HG03159 (cell line): ENCODE data around the gene HACL1.
"Not testable (repeated sequence)": the region's sequence is repeated elsewhere in the genome, so short reads cannot be mapped to it uniquely, and the experiment has no call there.

ENCODE experiments used
- ATAC-seq: cut with Tn5 transposase; IDR thresholded peaks from one replicate; pipeline ENCODE4 v1.9.1; 2021; ENCODE audit warnings: mild to moderate bottlenecking, moderate library complexity; ENCODE audit not compliant: unreplicated experiment

Gene HACL1

DNA sequence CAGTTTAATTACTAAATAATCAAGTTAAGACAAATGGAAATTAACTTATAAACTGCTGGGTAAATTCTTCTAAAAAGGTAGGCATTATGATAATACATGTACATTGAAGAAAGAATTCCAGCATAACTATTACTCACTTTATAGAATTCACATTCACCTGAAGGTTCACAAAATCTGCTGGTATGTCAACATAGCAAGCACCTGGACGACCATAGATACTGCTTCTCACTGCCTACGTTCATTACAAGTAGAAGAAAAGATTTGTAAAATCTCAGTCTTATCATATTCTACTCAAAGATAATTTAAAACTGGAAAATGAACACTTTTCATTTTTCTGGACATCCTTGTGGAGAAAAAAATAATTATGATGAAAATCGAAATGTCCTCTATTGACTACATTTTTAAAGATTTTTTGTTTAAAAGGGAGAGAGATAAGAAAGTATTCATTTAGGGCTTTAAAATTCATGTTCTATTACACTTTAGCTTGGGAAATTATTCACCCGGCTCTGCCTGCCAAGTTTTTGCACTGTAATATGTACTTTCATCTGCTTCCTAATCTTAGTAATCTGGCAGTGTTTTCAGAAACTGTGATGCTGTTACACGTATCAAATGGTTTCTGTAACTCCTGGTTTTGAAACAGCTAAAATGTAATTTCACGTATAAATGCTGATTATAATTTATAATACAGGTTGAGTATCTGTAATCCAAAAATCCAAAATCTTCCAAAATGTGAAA is 16.1 kb downstream of the HACL1 start:
- ATAC-seq, result no peak

- no peak for ATAC-seq
These were observed 19.6 kb downstream of the HACL1 start for GRCh38 chr3:15581471-15582394.

DNA sequence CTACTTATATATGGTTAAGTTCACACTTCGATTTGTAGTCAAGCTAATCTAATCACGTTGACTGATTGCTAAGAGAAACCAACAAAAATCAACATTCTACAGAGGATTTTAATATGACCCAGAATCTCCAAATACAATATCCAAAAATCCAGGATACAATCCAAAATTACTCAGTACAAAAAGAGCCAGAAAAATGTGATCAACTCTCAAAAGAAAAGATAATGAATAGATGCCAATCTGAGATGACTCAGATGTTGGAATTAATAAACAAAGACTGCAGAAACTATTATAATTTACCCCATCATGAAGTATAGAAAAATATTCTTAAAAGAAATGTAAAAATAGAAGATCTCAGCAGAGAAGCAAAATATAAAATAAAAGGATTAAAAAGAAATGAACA is 22.3 kb downstream of the HACL1 start:
- ATAC-seq, result no peak

DNA sequence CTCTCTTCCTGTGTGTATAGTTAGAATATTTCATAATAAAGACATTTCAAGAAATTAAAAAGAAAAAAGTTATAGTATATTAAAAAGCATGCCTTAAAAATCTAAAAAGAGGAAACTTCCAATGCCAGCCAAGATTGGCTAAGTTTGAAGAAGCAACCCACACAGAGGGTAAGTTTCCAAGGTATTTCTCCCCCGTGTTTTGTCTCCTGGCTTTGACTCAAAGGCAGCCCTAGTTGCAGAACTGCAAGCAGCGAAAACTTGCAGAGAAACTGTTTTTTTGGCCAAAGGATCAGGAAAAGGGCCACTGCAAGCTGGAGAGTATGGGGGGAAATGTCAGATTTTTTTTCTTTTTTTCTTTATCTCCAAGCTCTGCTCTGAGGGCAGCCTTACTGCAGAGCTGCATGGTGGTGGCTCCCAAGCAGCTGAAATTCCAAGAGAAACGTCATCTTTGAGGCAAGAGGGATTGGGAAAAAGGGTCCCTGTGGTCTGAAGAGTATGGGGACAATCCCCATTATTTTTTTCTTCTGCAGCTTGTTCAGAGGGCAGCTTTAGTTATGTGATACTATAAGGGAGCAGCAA is 23.0 kb downstream of the HACL1 start:
- no peak for ATAC-seq

DNA sequence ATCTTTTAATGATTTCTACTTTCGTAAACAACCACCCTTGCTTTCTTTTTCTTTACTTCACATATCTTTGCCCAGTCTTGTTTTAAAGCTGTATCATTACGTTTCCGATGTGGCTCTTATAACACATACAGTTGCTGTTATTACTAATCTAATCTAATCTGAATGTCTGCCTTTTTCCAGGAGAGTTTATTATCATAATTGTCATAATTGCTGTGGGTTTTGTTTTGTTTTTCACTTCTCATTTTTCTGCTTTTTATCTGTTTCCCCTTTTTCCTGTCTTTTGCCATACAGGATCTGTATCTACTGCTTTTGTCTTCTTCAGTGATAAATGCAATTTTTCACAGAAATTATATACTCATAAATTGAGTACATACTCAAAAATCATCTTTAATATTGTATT is 24.9 kb downstream of the HACL1 start:
- ATAC-seq, result no peak

- no peak for ATAC-seq
These were observed 25.9 kb downstream of the HACL1 start for GRCh38 chr3:15575446-15575845.

- ATAC-seq, result no peak
These were observed 29.2 kb downstream of the HACL1 start for GRCh38 chr3:15572138-15572537.

DNA sequence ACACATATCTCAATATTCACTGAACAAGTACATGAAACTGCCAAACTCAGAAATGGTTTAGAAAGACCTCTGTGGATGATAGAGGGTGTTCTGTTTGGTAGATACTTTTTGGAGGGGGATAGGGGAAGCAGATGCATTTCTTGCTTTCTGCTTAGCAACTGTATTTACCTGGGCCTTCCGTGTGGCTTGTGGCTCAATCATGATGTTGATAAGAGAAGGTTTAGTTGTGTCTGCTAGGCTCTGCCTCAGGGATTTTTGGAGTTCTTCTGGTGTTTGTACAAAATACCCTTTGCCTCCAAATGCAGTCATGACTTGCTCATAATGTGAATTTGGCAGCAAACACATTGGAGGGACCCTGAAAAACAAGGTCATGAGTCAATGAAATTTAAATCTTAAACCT is 38.2 kb downstream of the HACL1 start:
- no peak for ATAC-seq

- ATAC-seq, result no peak
These were observed 38.8 kb downstream of the HACL1 start for GRCh38 chr3:15562560-15562959.

DNA sequence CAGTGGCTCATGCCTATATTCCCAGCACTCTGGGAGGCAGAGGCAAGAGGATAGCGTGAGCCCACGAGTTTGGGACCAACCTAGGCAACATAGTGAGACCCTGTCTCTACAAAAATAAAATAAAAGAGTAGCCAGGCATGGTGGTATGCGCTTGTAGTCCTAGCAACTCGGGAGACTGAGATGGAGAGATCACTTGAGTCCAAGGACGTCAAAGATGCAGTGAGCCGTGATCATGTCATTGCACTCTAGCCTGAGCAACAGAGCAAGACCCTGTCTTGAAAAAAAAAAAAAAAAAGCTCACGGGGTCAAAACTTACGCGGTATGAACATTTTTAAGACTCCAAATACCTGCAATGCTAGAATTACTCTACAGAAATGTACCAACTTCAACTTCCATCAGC is 42.8 kb downstream of the HACL1 start:
- no peak for ATAC-seq

- ATAC-seq, result peak; percentile 63
These were observed 43.8 kb downstream of the HACL1 start for GRCh38 chr3:15557511-15557946.

GRCh38 chr3:15556512-15556911 is 44.9 kb downstream of the HACL1 start:
- ATAC-seq, result peak; percentile 89

- no peak for ATAC-seq
These were observed 47.6 kb downstream of the HACL1 start for GRCh38 chr3:15553749-15554148.

DNA sequence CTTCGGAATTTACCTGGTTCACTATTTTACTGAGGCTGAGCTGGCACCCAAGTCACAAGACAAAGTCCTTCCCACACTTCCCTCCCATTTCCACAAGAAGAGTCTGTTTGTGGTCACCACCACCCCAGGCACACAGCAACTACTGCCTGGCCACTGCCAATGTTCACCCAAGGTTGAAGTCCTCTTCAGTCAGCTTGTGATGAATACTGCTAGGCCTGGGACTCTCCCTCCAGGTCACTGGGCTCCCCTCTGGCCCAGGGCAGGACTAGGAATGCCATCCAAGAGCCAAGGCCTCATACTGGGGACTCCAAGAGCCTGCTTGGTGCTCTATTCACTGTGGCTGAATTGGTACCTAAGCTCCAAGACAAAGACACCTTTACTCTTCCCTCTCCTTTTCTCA is 49.5 kb downstream of the HACL1 start:
- no peak for ATAC-seq

DNA sequence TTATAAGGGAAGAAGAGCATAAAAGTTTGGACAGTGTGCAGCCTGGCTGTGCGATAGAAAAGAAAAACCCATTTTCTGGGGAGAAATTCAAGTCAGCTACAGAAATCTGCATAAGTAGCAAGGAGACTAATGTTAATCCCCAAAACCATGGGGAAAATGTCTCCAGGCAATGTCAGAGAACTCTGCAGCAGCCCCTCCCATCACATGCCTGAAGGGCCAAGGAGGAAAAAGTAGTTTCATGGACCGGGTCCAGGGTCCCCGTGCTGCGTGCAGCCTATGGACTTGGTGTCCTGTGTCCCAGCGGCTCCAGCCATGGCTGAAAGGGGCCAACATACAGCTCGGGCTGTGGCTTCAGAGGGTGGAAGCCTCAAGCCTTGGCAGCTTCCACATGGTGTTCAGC is 51.5 kb downstream of the HACL1 start:
- ATAC-seq, result no peak

GRCh38 chr3:15542614-15543013 is 58.8 kb downstream of the HACL1 start:
- no peak for ATAC-seq

DNA sequence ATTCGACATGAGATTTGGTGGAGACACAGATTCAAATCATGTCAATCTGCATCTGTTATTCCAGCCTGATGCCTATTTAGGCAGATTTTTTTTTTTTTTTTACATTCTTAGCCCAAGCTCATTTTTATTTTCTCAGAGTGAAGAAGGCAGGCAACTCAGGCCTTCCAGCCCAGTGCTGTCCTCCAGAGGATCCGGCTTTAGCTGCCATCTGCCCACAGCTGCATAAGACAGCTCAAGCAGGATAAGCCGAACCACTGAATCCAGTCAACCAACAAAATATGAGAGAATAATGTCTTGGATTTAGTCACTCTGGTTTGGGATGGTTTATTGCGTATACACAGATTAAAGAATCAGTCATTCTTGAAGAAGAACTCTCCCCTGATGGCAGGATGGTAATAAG is 60.0 kb downstream of the HACL1 start:
- ATAC-seq, result no peak

GRCh38 chr3:15539066-15539465 is 62.3 kb downstream of the HACL1 start:
- ATAC-seq, result no peak

GRCh38 chr3:15538345-15538744 is 63.0 kb downstream of the HACL1 start:
- no peak for ATAC-seq

DNA sequence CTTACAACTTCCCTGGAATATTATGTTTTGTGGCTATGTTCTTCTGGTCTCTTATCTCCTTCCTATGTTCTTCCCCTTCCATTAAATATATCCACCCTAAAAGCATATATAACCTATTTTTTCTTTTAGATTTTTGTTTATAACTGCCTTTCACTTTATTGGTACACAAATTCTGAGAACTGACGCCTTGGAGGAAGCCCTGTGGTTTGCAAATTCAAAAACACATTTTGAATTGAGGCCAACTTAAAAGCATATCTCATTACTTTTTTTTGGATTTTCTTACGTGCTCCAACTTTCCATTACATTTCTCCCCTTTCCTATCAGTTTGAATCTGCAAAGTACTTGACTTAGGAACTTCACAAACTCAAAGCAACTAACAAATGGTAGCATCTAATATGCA is 64.5 kb downstream of the HACL1 start:
- no peak for ATAC-seq

GRCh38 chr3:15535732-15536131 is 65.6 kb downstream of the HACL1 start:
- ATAC-seq, result no peak

DNA sequence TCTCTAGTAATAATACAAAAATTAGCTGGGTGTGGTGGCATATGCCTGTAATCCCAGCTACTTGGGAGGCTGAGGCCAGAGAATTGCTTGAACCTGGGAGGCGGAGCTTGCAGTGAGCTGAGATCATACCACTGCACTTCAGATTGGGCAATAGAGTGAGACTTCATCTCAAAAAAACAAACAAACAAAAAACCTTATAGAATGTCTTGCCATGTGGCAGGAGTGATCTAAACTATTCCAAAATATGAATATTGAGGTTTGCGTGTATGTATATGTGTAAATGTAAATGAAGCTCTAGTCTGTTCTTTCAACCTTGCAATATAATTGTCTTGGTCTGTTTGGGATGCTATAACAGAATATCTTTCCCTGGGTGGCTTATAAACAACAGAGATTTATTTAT is 68.8 kb downstream of the HACL1 start:
- not testable (repeated sequence) for ATAC-seq
